HG03378 (cell line): ENCODE data around the gene NEURL3.

Source experiments
- ATAC-seq: cut with Tn5 transposase; IDR thresholded peaks from one replicate; pipeline ENCODE4 v1.9.1; 2021; ENCODE audit warnings: mild to moderate bottlenecking, moderate library complexity; ENCODE audit not compliant: unreplicated experiment

Gene NEURL3

GRCh38 chr2:96528006-96528699 is 23.0 kb upstream of the NEURL3 start:
- ATAC-seq, result no peak

- ATAC-seq, result no peak
Measured at GRCh38 chr2:96527286-96528005, 22.3 kb upstream of the NEURL3 start.

DNA sequence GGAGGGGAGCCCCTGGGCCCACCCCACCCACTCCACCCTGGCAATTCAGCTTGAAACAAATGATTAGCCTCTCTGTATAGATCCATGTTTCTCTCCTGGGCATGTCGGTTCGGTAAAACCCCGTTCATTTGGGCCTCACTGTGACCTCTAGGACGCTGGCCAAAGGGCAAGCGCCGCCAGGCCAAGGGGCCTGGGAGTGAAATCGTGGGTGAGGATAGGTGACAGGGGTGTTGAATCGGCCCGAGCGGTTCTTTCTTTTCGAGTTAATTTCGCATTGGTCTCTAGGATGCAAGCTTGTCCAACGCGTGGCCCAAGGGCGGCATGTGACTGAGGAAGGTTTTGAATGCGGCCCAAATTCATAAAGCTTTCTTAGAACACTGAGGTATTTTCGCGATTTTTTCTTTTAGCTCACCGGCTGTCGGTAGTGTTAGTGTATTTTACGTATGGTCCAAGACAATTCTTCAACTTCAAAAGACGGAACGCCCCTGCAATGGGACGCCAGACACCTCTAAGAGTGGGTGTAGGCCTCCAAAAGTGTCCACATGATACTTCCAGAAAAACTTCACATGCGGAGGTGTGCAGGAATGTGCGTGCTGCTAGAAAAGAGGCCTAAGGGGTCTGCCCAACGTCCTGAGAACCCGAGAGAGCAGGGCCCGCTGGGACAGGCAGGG is 21.6 kb upstream of the NEURL3 start:
- no peak for ATAC-seq

GRCh38 chr2:96526101-96526591 is 21.0 kb upstream of the NEURL3 start:
- ATAC-seq, result no peak

DNA sequence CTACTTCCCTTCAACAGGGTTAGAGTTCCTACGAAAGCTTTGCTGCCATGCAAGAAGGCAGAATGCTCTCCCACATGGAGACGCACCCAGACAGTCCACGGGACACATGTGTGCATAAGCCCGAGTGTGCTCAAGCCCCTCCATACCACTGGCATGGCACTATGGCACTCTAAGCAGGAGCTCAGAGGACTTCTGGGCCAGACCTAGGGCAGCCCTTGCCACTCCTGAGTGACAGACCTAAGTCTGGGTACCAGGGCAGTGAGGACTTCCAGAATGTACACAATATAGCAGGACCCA is 20.0 kb upstream of the NEURL3 start:
- ATAC-seq, result no peak

- ATAC-seq, result no peak
Measured at GRCh38 chr2:96524482-96525210, 19.5 kb upstream of the NEURL3 start.

- ATAC-seq, result no peak
Measured at GRCh38 chr2:96523659-96524481, 18.7 kb upstream of the NEURL3 start.

- ATAC-seq, result no peak
Measured at GRCh38 chr2:96522304-96523203, 17.4 kb upstream of the NEURL3 start.

GRCh38 chr2:96521219-96521618 is 16.1 kb upstream of the NEURL3 start:
- no peak for ATAC-seq

DNA sequence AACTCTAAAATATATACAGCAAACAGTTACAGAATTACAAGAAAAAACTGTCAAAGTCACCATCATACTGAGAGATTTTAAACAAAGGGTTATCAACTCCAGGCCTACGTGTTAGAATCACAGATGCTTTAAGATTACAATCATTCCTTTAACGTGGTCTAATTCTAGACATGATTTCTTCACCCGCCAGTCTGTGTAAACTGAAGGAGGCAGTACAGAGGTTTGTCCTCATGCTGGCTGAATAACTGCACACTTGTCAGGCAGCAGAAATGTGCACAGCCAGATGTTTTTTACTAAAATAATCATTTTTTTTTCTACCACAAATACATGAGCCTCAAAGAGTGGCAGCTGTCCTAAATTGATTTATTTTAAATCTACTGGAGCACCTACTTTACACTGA is 15.5 kb upstream of the NEURL3 start:
- ATAC-seq, result no peak

- ATAC-seq, result no peak
Measured at GRCh38 chr2:96520231-96520630, 15.1 kb upstream of the NEURL3 start.

DNA sequence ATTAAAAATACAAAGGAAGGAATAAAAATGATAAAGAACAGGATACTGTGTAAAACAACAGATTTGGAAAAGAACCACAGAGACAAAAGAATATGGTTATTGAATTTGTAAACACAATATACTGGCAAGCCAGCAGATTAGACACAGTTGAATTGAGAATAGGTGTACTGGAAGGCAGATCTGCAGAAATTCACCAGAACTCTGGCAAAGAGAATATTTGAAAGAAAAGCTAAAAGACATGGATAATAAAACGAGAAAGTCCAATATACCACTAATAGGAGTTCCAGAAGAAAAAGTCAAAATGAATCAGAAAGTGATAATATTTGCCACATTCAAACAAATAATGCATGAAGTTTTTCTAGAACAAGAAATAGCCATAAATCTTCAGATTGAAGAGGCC is 11.9 kb upstream of the NEURL3 start:
- ATAC-seq, result no peak

GRCh38 chr2:96514521-96514920 is 9.4 kb upstream of the NEURL3 start:
- no peak for ATAC-seq

DNA sequence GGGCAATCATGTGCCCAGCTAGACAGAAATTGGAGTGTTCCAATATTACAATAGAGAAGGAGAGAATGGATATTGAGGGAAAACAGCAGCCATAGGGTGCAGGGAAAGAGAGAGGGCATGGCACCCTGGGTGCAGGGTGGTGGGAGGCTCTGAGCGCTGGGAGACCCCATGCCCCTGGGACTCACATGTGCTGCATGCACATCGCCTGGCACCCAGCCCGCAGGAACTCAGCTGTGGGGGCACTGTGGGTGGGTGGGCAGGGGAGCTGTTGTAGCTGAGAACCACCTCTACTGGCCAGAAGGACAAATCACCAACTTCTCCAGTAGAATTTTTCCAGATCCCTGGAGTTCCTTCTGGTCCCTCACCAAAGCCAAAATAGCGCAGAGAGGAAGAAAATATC is 7.2 kb upstream of the NEURL3 start:
- ATAC-seq, result no peak

DNA sequence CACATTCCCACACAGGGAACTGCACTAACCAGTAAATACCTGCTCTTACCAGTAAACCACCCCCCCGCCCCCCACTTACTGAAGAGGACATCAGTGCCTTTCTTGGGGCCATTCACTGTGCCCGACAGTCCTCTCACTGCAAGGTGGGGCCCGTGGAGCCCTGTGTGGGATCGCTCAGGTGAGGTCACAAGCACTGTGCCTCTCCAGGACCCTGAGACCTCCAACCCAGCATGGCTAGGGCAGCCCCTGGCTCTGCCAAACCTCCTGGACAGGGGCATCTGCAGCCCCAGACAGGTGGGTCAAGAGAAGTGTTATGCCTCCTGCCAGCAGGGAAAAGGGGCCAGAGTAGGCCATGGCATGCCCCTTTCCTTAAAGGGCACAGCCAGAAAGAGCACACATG is 6.7 kb upstream of the NEURL3 start:
- no peak for ATAC-seq

DNA sequence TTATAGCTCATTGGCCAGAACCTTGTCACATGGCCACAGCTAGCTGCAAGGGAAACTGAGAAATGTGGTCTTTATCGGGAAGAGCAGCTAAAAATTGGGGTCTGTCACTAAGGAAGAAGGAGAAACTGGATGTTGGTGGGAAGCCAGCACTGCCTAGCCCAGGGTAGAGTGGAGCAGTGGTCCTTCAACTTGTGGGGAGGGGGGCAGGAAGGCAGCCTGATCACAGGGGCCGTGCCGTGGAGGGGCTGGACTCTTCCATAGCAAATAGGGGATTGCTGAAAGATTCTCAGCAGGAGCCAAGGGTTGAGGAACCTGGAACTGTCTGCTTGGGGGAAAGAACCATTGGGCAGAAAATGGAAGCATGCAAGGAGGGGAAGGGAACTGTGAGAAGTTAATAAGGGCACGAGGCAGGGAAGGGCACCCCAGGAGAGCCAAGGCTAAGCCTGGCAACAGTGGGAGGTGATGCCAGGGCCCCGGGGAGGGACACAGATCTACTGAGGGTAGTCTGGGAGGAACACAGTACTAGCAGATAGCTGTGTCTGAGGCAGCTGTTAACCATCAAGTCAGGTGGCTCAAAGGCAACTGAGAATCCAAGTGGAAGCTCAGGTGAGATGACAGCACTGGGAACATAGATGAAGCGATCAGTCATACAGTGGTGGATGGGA is 5.9 kb upstream of the NEURL3 start:
- ATAC-seq, result no peak

- ATAC-seq, result no peak
Measured at GRCh38 chr2:96509847-96510230, 4.7 kb upstream of the NEURL3 start.

GRCh38 chr2:96509114-96509846 is 4.1 kb upstream of the NEURL3 start:
- peak; percentile 64 for ATAC-seq
